IMR-90 (cell line): ENCODE measurements around the gene GJB4. TPM values are rescaled to one million over a fixed set of nuclear protein-coding genes. Genes with fewer than 3 reads are reported as not detected.

Experiments used
- ATAC-seq: fragments of 200-7000 bp; cut with Tn5 transposase; 2 replicates; pipeline ENCODE4 v1.9.1; 2020; ENCODE audit warnings: low read depth, mild to moderate bottlenecking, moderate library complexity
- BruUV-seq: library from RNA; stranded (reverse); fragments of 400-500 nt; replicated peaks from 2 replicates; lab custom pipeline; 2021; lab: Mats Ljungman, UMichigan
- CTCF ChIA-PET: fragments of 300-600 bp; formaldehyde crosslinking; extraction: SDS; loops from one replicate; lab custom pipeline; 2021; ENCODE audit warnings: antibody characterized with exemption; lab: Yijun Ruan, JAX
- POLR2A ChIA-PET: fragments of 300-600 bp; sonication (Branson Sonifier 250); formaldehyde crosslinking; loops from one replicate; lab custom pipeline; 2022; ENCODE audit warnings: antibody characterized with exemption; ENCODE audit not compliant: unreplicated experiment; lab: Charles Lee
- DNase-seq: peaks from one replicate; pipeline ENCODE4 v3.0.0; 2013
- H2AFZ ChIP-seq: replicated peaks from 2 replicates; pipeline ENCODE3; 2013; ENCODE audit warnings: low read length, mild to moderate bottlenecking; ENCODE audit not compliant: poor library complexity
- H2AK5ac ChIP-seq: 2 replicates; pipeline ENCODE4 v1.6.1; 2013; ENCODE audit warnings: low read depth, low read length, inconsistent platforms
- H2AK9ac ChIP-seq: replicated peaks from 2 replicates; pipeline ENCODE3; 2013; ENCODE audit warnings: mild to moderate bottlenecking, low read depth, low read length, moderate library complexity; ENCODE audit not compliant: poor library complexity
- H2BK120ac ChIP-seq: 2 replicates; pipeline ENCODE4 v1.6.1; 2013; ENCODE audit warnings: low read depth, low read length, inconsistent platforms
- H2BK15ac ChIP-seq: 3 replicates; pipeline ENCODE4 v1.6.1; 2013; ENCODE audit warnings: low read depth, low read length, inconsistent platforms
- H2BK20ac ChIP-seq: 2 replicates; pipeline ENCODE4 v1.6.1; 2013; ENCODE audit warnings: low read depth, mild to moderate bottlenecking, inconsistent platforms, low read length, moderate library complexity
- H2BK5ac ChIP-seq: 2 replicates; pipeline ENCODE4 v1.6.1; 2013; ENCODE audit warnings: mild to moderate bottlenecking, low read depth, low read length, inconsistent platforms; ENCODE audit not compliant: poor library complexity, severe bottlenecking
- H3K14ac ChIP-seq: replicated peaks from 2 replicates; pipeline ENCODE4 v1.6.1; 2013; ENCODE audit warnings: low read depth, low read length, inconsistent platforms
- H3K18ac ChIP-seq: 2 replicates; pipeline ENCODE4 v1.6.1; 2013; ENCODE audit warnings: low read depth, low read length, control low read depth
- H3K23ac ChIP-seq: 2 replicates; pipeline ENCODE4 v1.6.1; 2013; ENCODE audit warnings: low read depth, low read length, inconsistent platforms
- H3K27ac ChIP-seq: 2 replicates; pipeline ENCODE4 v1.5.1; 2013; ENCODE audit warnings: mild to moderate bottlenecking, control low read depth, low read length; ENCODE audit not compliant: insufficient read depth
- H3K27me3 ChIP-seq: 2 replicates; pipeline ENCODE4 v1.6.1; 2013; ENCODE audit warnings: low read length; ENCODE audit not compliant: control insufficient read depth, insufficient read depth
- H3K36me3 ChIP-seq: 2 replicates; pipeline ENCODE4 v1.6.1; 2013; ENCODE audit warnings: low read length, mixed read lengths; ENCODE audit not compliant: control insufficient read depth, insufficient read depth
- H3K4ac ChIP-seq: 2 replicates; pipeline ENCODE4 v1.6.1; 2013; ENCODE audit warnings: low read depth, low read length, inconsistent platforms
- H3K4me1 ChIP-seq: 2 replicates; pipeline ENCODE4 v1.6.1; 2013; ENCODE audit warnings: low read length, mixed read lengths; ENCODE audit not compliant: control insufficient read depth, insufficient read depth
- H3K4me2 ChIP-seq: 2 replicates; pipeline ENCODE4 v1.6.1; 2013; ENCODE audit warnings: low read depth, mild to moderate bottlenecking, control low read depth, low read length, moderate library complexity
- H3K4me3 ChIP-seq: 2 replicates; pipeline ENCODE4 v1.5.1; 2013; ENCODE audit warnings: low read depth, mild to moderate bottlenecking, control low read depth, low read length, moderate library complexity; ENCODE audit not compliant: insufficient read depth
- H3K56ac ChIP-seq: 2 replicates; pipeline ENCODE4 v1.6.1; 2013; ENCODE audit warnings: low read length, inconsistent platforms; ENCODE audit not compliant: insufficient read depth; ENCODE audit errors: extremely low read depth
- H3K79me1 ChIP-seq, 2 experiments: 2 replicates each; pipeline ENCODE4 v1.6.1; 2013; ENCODE audit warnings: low read length in 2 of 2, inconsistent platforms in 1 of 2, low read depth in 1 of 2
- H3K9ac ChIP-seq: 2 replicates; pipeline ENCODE4 v1.6.1; 2013; ENCODE audit warnings: low read depth, low read length, control low read depth
- H3K9me1 ChIP-seq: 2 replicates; pipeline ENCODE4 v1.6.1; 2013; ENCODE audit warnings: low read length, inconsistent platforms; ENCODE audit not compliant: insufficient read depth
- H3K9me3 ChIP-seq: 2 replicates; pipeline ENCODE4 v1.6.1; 2013; ENCODE audit warnings: low read length; ENCODE audit not compliant: control insufficient read depth, insufficient read depth
- H4K20me1 ChIP-seq: 2 replicates; pipeline ENCODE4 v1.6.1; 2013; ENCODE audit warnings: low read length, inconsistent platforms; ENCODE audit not compliant: insufficient read depth
- H4K5ac ChIP-seq: 2 replicates; pipeline ENCODE4 v1.6.1; 2013; ENCODE audit warnings: mild to moderate bottlenecking, low read depth, low read length, control low read depth
- H4K8ac ChIP-seq, 2 experiments: 2 replicates each; pipeline ENCODE4 v1.6.1; 2013; ENCODE audit warnings: low read depth in 2 of 2, low read length in 2 of 2, control low read depth in 1 of 2, inconsistent platforms in 1 of 2
- H4K91ac ChIP-seq: 2 replicates; pipeline ENCODE4 v1.6.1; 2013; ENCODE audit warnings: low read depth, low read length, inconsistent platforms; ENCODE audit not compliant: insufficient read depth
- BHLHE40 ChIP-seq: fragments of 150-350 bp; IDR thresholded peaks from 2 replicates; pipeline ENCODE4 v1.6.1; 2016; ENCODE audit warnings: mild to moderate bottlenecking, low read depth, low read length
- CEBPB ChIP-seq: IDR thresholded peaks from 2 replicates; pipeline ENCODE4 v1.6.1; 2012; ENCODE audit warnings: low read depth, low read length, improper control_type of control experiment
- CHD1 ChIP-seq: IDR thresholded peaks from 2 replicates; pipeline ENCODE4 v1.6.1; 2012; ENCODE audit warnings: low read depth, low read length, improper control_type of control experiment
- ELK1 ChIP-seq: fragments of 150-350 bp; IDR thresholded peaks from 2 replicates; pipeline ENCODE4 v1.6.1; 2016; ENCODE audit warnings: low read depth, mild to moderate bottlenecking, low read length, moderate library complexity, borderline replicate concordance
- MAFK ChIP-seq: IDR thresholded peaks from 2 replicates; pipeline ENCODE4 v1.6.1; 2012; ENCODE audit warnings: low read depth, low read length, improper control_type of control experiment
- MAZ ChIP-seq: IDR thresholded peaks from 2 replicates; pipeline ENCODE4 v1.6.1; 2012; ENCODE audit warnings: low read depth, mild to moderate bottlenecking, low read length, improper control_type of control experiment, moderate library complexity, borderline replicate concordance
- MXI1 ChIP-seq: IDR thresholded peaks from 2 replicates; pipeline ENCODE4 v1.6.1; 2012; ENCODE audit warnings: low read depth, mild to moderate bottlenecking, low read length, moderate library complexity, borderline replicate concordance
- NFE2L2 ChIP-seq: fragments of 150-350 bp; IDR thresholded peaks from 2 replicates; pipeline ENCODE4 v1.6.1; 2016; ENCODE audit warnings: low read depth, mild to moderate bottlenecking, low read length
- POLR2A ChIP-seq: IDR thresholded peaks from 2 replicates; pipeline ENCODE4 v1.6.1; 2012; ENCODE audit warnings: mild to moderate bottlenecking, low read depth, low read length
- RAD21 ChIP-seq: IDR thresholded peaks from 2 replicates; pipeline ENCODE4 v1.6.1; 2012; ENCODE audit warnings: low read length, improper control_type of control experiment
- RCOR1 ChIP-seq: IDR thresholded peaks from 2 replicates; pipeline ENCODE4 v1.6.1; 2012; ENCODE audit warnings: mild to moderate bottlenecking, low read length, improper control_type of control experiment; ENCODE audit not compliant: insufficient replicate concordance
- RFX5 ChIP-seq: IDR thresholded peaks from 2 replicates; pipeline ENCODE4 v1.8.0; 2012; ENCODE audit warnings: low read depth, mild to moderate bottlenecking, low read length, moderate library complexity
- SMC3 ChIP-seq: fragments of 150-350 bp; IDR thresholded peaks from 2 replicates; pipeline ENCODE4 v1.6.1; 2016; ENCODE audit warnings: low read depth, mild to moderate bottlenecking, antibody characterized with exemption, low read length, moderate library complexity
- USF2 ChIP-seq: fragments of 150-350 bp; IDR thresholded peaks from 2 replicates; pipeline ENCODE4 v1.6.1; 2017; ENCODE audit warnings: mild to moderate bottlenecking, antibody characterized with exemption, low read length, low read depth
- WGBS, 2 experiments: methylation state at CpG; one replicate each; pipeline versions ENCODE4 v1.1.5 to v1.1.7; 2013; ENCODE audit warnings: missing lambda C conversion rate in 2 of 2; ENCODE audit not compliant: insufficient read length in 1 of 2; ENCODE audit errors: extremely low coverage in 2 of 2; 5-methylcytosine and 5-hydroxymethylcytosine counted together
- dilution Hi-C: fragments of 300-500 bp; cut with HindIII; formaldehyde crosslinking; loops from one replicate; pipeline ENCODE4 v1.14.3; 2018; ENCODE audit warnings: low sequenced_read_pairs; ENCODE audit not compliant: unreplicated experiment
- in situ Hi-C: fragments of 300-500 bp; cut with MboI; formaldehyde crosslinking; loops from 3 replicates; pipeline ENCODE4 v1.14.3; 2019; ENCODE audit warnings: low sequenced_read_pairs, inconsistent platforms, mixed read lengths
- intact Hi-C: fragments of 100-400 bp; cut with micrococcal nuclease; formaldehyde crosslinking; loops from 2 replicates; pipeline ENCODE4 v1.10.0; 2022
- polyA plus RNA-seq, 3 experiments: library from polyadenylated mRNA; depleted of rRNA; stranded (reverse); fragments of >200 nt; gene quantifications; 2 replicates each; pipeline ENCODE4 v1.2.3, GENCODE V29; 2012; ENCODE audit warnings: low replicate concordance in 1 of 3
- total RNA-seq: library from RNA; depleted of rRNA; stranded (reverse); fragments of >200 nt; gene quantifications from 2 replicates; pipeline ENCODE4 v1.2.3, GENCODE V29; 2012
- TF ChIP-seq, protein P1 (sequence below): conservative IDR thresholded peaks from 2 replicates; pipeline ENCODE4 v1.5.1; 2012; ENCODE audit warnings: mild to moderate bottlenecking, low read depth, low read length, improper control_type of control experiment

The GJB4 gene
- total and polyA plus RNA-seq, 2 of the 4 experiments (the other 2 are of a cell fraction): not detected

GRCh38 chr1:34761176-34761761 is 1.7 kb downstream of the GJB4 start:
- H3K4me3 ChIP-seq: no peak overlapping the region
- H2AFZ ChIP-seq: peak overlapping the region; percentile 21
- H3K14ac ChIP-seq: no peak overlapping the region
- no peak overlapping the region for H4K91ac ChIP-seq
- H3K18ac ChIP-seq: no peak overlapping the region
- DNase-seq (no peak), ATAC-seq (no peak)
- no peak overlapping the region for H3K27ac ChIP-seq
- in situ Hi-C loops: no loop called here
- no peak overlapping the region for H2BK5ac ChIP-seq
- CTCF ChIA-PET: no interaction called here
- H3K4ac ChIP-seq: no peak overlapping the region
- H2BK20ac ChIP-seq: no peak overlapping the region
- H3K56ac ChIP-seq: no peak overlapping the region
- no peak overlapping the region for H2AK9ac ChIP-seq
- BruUV-seq: no TSS peak
- no peak overlapping the region for H3K23ac ChIP-seq
- H3K9me3 ChIP-seq: no peaks in the 10 kb centered on the region
- no peaks in the 10 kb centered on the region for H3K36me3 ChIP-seq
- no peak overlapping the region for H3K4me2 ChIP-seq
- dilution Hi-C loops: no loop called here
- H3K79me1 ChIP-seq: no peaks in the 10 kb centered on the region
- no peaks in the 10 kb centered on the region for H3K4me1 ChIP-seq
- no peak for TF ChIP-seq MAZ
- no peak for TF ChIP-seq MAFK
- no peak for TF ChIP-seq POLR2A
- TF ChIP-seq CEBPB: no peak
- no peak for TF ChIP-seq BHLHE40
- TF ChIP-seq SMC3: no peak
- no peak for TF ChIP-seq CHD1
- TF ChIP-seq, protein P1, sequence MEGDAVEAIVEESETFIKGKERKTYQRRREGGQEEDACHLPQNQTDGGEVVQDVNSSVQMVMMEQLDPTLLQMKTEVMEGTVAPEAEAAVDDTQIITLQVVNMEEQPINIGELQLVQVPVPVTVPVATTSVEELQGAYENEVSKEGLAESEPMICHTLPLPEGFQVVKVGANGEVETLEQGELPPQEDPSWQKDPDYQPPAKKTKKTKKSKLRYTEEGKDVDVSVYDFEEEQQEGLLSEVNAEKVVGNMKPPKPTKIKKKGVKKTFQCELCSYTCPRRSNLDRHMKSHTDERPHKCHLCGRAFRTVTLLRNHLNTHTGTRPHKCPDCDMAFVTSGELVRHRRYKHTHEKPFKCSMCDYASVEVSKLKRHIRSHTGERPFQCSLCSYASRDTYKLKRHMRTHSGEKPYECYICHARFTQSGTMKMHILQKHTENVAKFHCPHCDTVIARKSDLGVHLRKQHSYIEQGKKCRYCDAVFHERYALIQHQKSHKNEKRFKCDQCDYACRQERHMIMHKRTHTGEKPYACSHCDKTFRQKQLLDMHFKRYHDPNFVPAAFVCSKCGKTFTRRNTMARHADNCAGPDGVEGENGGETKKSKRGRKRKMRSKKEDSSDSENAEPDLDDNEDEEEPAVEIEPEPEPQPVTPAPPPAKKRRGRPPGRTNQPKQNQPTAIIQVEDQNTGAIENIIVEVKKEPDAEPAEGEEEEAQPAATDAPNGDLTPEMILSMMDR: no peak
- TF ChIP-seq RCOR1: no peak
- no peak for TF ChIP-seq RFX5
- TF ChIP-seq ELK1: no peak
- TF ChIP-seq NFE2L2: no peak
- TF ChIP-seq MXI1: no peak
- TF ChIP-seq USF2: no peak
- TF ChIP-seq RAD21: no peak
- H4K20me1 ChIP-seq: no peaks in the 10 kb centered on the region
- H2BK15ac ChIP-seq: no peak overlapping the region
- WGBS, 2 experiments: 81% methylated on average over 14 of the region's 33 CpGs; no CpG with 5 or more reads in 1 of the 2 experiments
- H3K27me3 ChIP-seq: no peaks in the 10 kb centered on the region; the same call in none of the 2 replicates
- no peak overlapping the region for H3K9ac ChIP-seq
- POLR2A ChIA-PET: no interaction called here
- no peaks in the 10 kb centered on the region for H3K9me1 ChIP-seq
- no peak overlapping the region for H4K5ac ChIP-seq
- no peak overlapping the region for H2BK120ac ChIP-seq
- H2AK5ac ChIP-seq: no peak overlapping the region
- no peak overlapping the region for H4K8ac ChIP-seq
- intact Hi-C loops: no loop called here
